Gastroesophageal sphincter (tissue), 4 donors: ENCODE data around the gene NRXN3. TPM values are rescaled to one million over a fixed set of nuclear protein-coding genes. Genes with fewer than 3 reads are reported as not detected.

Experiments
- ATAC-seq: fragments of 150-250 bp; one replicate; pipeline ENCODE4 v1.9.1; 2016; ENCODE audit warnings: mild to moderate bottlenecking, moderate library complexity
- H3K27ac ChIP-seq, 4 donors: fragments of 200-600 bp; sonication (generic) in 3 of 4; 1 replicate in 3 of 4; 2 replicates in 1 of 4; pipeline ENCODE4 v1.5.1; 2016 to 2019
- H3K27me3 ChIP-seq: fragments of 200-600 bp; sonication (generic); one replicate; pipeline ENCODE4 v1.5.1; 2019
- H3K36me3 ChIP-seq, 2 donors: fragments of 200-600 bp; sonication (generic); one replicate each; pipeline ENCODE4 v1.5.1; 2019; ENCODE audit warnings: control low read depth in 1 of 2
- H3K4me1 ChIP-seq, 3 donors: fragments of 200-600 bp; sonication (generic); 1 replicate in 2 of 3; 2 replicates in 1 of 3; pipeline ENCODE4 v1.5.1; 2016 to 2019; ENCODE audit warnings: control low read depth in 2 of 3
- H3K4me3 ChIP-seq, 2 donors: fragments of 200-600 bp; sonication (generic); one replicate each; pipeline ENCODE4 v1.5.1; 2019; ENCODE audit warnings: mild to moderate bottlenecking in 1 of 2, moderate library complexity in 1 of 2
- H3K9me3 ChIP-seq, 3 donors: fragments of 200-600 bp; sonication (generic); one replicate each; pipeline ENCODE4 v1.5.1; 2017 to 2019; ENCODE audit warnings: control low read depth in 2 of 3
- EP300 ChIP-seq: sonication (generic); formaldehyde crosslinking; IDR thresholded peaks from one replicate; pipeline ENCODE4 v1.6.1; 2017; ENCODE audit warnings: antibody characterized with exemption, mild to moderate bottlenecking
- POLR2A ChIP-seq, 2 donors: fragments of 450-650 bp; IDR thresholded peaks; one replicate each; pipeline ENCODE4 v1.6.1; 2017; ENCODE audit warnings: antibody characterized with exemption in 2 of 2, mild to moderate bottlenecking in 2 of 2, moderate library complexity in 1 of 2
- POLR2AphosphoS5 ChIP-seq: sonication (generic); formaldehyde crosslinking; IDR thresholded peaks from one replicate; pipeline ENCODE4 v1.6.1; 2017; ENCODE audit warnings: antibody characterized with exemption
- WGBS, 2 donors: methylation state at CpG; one replicate each; pipeline ENCODE4 v1.1.5; 2018; ENCODE audit warnings: low coverage in 1 of 2; 5-methylcytosine and 5-hydroxymethylcytosine counted together
- total RNA-seq, 4 donors: library from RNA; depleted of rRNA; stranded (reverse); fragments of >200 nt; gene quantifications; one replicate each; pipeline ENCODE4 v1.1.0, GENCODE V29; 2016
- TF ChIP-seq, protein P1 (sequence below), 4 experiments: fragments of 200-600 bp in 2 of 4; fragments of 450-650 bp in 2 of 4; sonication (generic) in 1 of 4; IDR thresholded peaks; one replicate each; pipeline ENCODE4 v1.5.1; 2017 to 2019; ENCODE audit warnings: antibody characterized with exemption in 4 of 4, mild to moderate bottlenecking in 2 of 4, moderate library complexity in 2 of 4

Gene NRXN3
- total RNA-seq, 4 donors from 2014 or later, result 74.2 to 192 (median 98.2) TPM

DNA sequence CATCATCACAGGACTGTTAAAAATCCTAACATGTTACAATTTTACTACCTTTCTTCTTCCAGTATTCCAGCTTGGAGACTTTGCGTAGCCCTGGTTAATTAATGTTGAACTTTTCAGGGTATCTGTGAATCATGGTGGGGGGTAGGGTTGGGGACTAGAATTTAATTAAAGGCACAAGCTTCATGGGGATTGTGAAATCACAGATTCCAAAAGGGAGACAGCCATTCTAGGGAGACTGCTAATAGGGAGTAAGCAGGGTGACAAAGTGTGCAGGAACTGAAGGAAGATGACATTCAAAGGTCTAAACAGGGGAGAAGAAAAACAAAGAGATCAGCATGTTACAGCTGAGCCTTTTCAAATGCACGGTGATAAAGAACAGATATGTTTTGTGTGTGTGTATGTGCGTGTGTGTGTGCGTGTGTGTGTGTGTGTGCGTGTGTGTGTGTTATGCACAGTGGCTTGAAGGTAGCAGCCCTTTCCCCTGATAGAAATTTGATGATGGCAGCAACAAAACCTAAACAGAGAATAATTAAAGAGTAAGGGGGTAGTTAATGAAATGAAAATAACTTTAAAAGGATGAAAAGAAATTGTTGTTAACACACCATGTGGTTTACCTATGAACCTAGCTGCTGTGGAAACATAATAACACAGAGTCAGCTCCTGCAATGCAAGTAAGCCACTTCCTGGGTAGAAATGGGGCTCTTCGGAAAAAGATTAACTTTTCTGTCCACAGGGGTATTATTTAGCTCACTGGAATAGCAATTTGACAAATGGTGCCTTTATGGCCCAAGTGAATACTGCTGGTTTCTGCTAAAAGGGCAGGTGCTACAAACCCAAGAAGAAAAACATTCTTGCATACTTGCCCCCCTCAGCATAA, 1459.5 kb downstream of the NRXN3 start:
- H3K4me3 ChIP-seq, result no peak overlapping the region
- no peak overlapping the region for H3K27ac ChIP-seq
- no peak for TF ChIP-seq POLR2A (IDR thresholded peaks at IDR 0.05)
- TF ChIP-seq, protein P1, sequence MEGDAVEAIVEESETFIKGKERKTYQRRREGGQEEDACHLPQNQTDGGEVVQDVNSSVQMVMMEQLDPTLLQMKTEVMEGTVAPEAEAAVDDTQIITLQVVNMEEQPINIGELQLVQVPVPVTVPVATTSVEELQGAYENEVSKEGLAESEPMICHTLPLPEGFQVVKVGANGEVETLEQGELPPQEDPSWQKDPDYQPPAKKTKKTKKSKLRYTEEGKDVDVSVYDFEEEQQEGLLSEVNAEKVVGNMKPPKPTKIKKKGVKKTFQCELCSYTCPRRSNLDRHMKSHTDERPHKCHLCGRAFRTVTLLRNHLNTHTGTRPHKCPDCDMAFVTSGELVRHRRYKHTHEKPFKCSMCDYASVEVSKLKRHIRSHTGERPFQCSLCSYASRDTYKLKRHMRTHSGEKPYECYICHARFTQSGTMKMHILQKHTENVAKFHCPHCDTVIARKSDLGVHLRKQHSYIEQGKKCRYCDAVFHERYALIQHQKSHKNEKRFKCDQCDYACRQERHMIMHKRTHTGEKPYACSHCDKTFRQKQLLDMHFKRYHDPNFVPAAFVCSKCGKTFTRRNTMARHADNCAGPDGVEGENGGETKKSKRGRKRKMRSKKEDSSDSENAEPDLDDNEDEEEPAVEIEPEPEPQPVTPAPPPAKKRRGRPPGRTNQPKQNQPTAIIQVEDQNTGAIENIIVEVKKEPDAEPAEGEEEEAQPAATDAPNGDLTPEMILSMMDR (IDR thresholded peaks at IDR 0.05), result no peak
- no peak for TF ChIP-seq EP300
- no peak for TF ChIP-seq POLR2AphosphoS5
- no peaks in the 10 kb centered on the region for H3K27me3 ChIP-seq
- peaks cover 0 to 13% (median 0%) of the 10 kb centered on the region in 3 donors for H3K4me1 ChIP-seq
- H3K9me3 ChIP-seq, result no peaks in the 10 kb centered on the region
- no peak for ATAC-seq
- WGBS, 2 donors, result 55 to 71% methylated on average over 5 to 6 of the region's 6 CpGs
- no peaks in the 10 kb centered on the region for H3K36me3 ChIP-seq

DNA sequence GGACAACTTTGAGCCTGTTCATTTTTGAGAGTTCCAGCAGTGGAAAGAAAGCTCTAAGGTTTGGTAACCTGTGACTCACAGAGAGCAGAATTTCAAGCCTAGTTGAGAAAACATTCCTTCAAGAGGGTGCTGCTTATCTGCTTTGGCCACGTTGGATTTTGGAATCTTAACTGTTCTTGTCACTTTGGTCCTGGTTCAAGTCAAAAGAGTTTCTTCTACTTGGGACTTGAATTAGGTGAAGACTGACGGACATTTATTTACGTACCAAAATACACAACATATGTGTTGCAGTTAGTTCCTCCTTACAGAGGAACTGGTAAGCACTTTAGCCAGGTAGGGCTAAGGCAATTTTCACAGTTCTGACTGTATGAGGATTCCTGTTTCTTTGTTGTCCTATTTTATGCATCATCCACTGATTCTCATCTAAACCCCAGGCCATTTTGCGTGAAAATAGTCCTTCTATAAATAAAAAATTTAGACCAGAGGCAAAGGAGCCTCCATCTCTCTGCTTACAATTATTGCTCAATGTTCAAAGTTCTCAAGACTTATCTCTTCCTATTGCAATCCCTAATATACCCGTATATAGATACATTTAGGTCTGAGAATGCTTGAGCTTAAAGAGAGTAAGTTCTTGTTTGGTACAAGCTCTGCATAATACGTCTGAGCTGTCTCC, 1460.3 kb downstream of the NRXN3 start:
- Histone ChIP-seq H3K9me3 (no peaks in the 10 kb centered on the region), H3K36me3 (no peaks in the 10 kb centered on the region), H3K27me3 (no peaks in the 10 kb centered on the region), H3K4me3 (no peak overlapping the region), H3K4me1 (peaks cover 0 to 13% (median 0%) of the 10 kb centered on the region in 3 donors), H3K27ac (no peak overlapping the region)
- 72 to 86% methylated on average over 6 of the region's 6 CpGs for WGBS, 2 donors
- ATAC-seq, result no peak
- TF ChIP-seq, protein P1 (IDR thresholded peaks at IDR 0.05), result no peak
- TF ChIP-seq POLR2AphosphoS5 (no peak), POLR2A (IDR thresholded peaks at IDR 0.05) (no peak), EP300 (no peak)

DNA sequence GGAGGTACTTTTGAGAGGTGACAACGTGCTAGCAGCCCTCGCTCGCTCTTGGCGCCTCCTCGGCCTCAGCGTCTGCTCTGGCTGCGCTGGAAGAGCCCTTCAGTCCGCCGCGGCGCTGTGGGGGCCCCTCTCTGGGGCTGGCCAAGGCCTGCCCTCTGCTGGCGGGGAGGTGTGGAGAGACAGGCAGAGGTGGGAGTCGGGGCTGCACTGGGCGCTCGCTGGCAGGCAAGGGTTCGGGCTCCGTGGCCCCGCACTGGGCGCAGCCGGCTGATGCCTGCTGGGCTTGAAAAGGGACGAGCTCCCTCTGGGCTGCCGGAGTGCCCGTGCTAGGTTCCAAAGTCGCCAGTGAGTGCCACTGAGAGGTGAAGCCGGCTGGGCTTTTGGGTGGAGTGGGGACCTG, 1461.1 kb downstream of the NRXN3 start:
- Histone ChIP-seq H3K27ac (no peak overlapping the region), H3K36me3 (no peaks in the 10 kb centered on the region), H3K9me3 (no peaks in the 10 kb centered on the region), H3K4me1 (peaks cover 0 to 13% (median 0%) of the 10 kb centered on the region in 3 donors), H3K4me3 (no peak overlapping the region), H3K27me3 (no peaks in the 10 kb centered on the region)
- no peak for TF ChIP-seq POLR2AphosphoS5
- TF ChIP-seq, protein P1 (IDR thresholded peaks at IDR 0.05), result no peak
- 100% methylated on average over 1 of the region's 25 CpGs; no CpG with 5 or more reads in 1 of the 2 donors for WGBS, 2 donors
- no peak for ATAC-seq

DNA sequence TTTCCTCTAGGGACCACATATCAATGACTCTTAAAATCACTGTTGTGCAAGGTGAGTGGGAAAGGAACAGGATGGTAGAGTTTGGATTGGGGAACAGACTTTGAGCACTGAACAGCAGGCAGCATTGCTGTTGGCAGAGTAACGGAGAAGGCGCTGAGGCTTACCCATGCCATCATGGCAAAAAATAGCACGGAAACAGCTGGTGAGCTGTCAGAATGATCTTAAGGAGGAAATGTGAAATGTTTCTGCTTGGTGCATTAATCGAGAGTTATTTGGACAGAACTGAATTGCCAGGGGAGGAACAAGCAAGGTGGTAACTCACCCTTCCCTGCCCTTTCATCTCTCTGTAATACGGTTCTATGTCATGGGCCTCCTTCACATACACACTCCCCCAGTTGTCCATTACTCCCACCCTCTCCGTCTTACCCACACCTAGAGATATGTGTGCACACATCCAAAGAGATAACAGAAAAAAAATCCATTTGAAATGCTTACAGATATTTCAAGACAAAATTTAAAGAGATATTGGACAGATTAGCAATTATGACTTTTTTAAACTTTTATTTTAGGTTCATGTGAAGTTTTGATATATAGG, 1468.6 kb downstream of the NRXN3 start:
- ATAC-seq, result no peak
- Histone ChIP-seq H3K4me3 (no peak overlapping the region), H3K27ac (no peak overlapping the region), H3K36me3 (no peaks in the 10 kb centered on the region), H3K27me3 (no peaks in the 10 kb centered on the region), H3K9me3 (no peaks in the 10 kb centered on the region), H3K4me1 (peaks cover 0 to 23% (median 0%) of the 10 kb centered on the region in 3 donors)
- no peak for TF ChIP-seq EP300
- TF ChIP-seq, protein P1 (IDR thresholded peaks at IDR 0.05), result no peak
- no peak for TF ChIP-seq POLR2A (IDR thresholded peaks at IDR 0.05)
- TF ChIP-seq POLR2AphosphoS5, result no peak
- WGBS, 2 donors, result 43 to 52% methylated on average over 5 to 6 of the region's 6 CpGs
